GM15510 (cell line): ENCODE measurements around the gene FNBP1.

Source experiments
- POLR2A ChIP-seq: IDR thresholded peaks from 3 replicates; pipeline ENCODE4 v1.6.1; 2011; ENCODE audit warnings: borderline replicate concordance; ENCODE audit not compliant: insufficient read length; ENCODE audit errors: extremely low read depth

Gene FNBP1

GRCh38 chr9:129988607-129989361 is 54.2 kb downstream of the FNBP1 start:
- TF ChIP-seq POLR2A: peak; percentile 53

DNA sequence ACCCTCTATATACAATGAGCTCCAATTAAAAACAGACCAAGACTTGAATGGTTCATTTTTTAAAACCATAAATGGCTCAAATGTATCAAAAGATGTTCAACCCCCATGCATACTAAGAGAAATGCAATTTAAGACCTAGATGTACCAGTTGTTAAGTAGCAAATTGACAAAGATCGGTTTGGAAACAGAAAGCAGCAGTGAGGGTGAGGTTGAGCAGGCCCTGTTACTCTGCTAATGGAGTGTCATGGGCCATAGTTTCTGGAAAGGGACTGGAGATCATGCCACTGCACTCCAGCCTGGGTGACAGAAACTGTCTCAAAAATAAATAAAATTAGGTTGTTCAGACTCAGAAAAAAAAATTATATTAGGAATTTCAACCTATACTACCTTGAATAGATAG is 55.0 kb downstream of the FNBP1 start:
- TF ChIP-seq POLR2A: no peak

DNA sequence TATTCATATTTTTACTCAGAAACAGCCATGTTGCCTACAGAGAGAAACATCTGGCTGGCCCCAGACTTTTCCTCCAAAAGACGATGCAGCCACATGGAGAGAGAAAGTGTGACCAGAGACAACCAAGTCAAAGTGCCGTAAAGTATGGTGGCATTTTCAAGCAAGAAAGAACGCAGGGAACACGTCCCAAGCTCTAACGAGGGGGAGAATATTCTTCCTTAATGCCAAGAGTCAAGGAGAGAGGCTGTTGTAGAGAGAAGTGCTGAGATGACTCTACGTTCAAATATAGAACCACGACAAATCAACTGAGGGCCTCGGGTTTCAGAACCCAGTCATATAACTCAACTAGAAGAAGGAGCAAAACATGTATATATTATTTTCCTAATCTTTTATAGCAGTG is 55.9 kb downstream of the FNBP1 start:
- TF ChIP-seq POLR2A: no peak

- no peak for TF ChIP-seq POLR2A
These were observed 59.1 kb downstream of the FNBP1 start for GRCh38 chr9:129983891-129984290.

- TF ChIP-seq POLR2A: no peak
These were observed 61.6 kb downstream of the FNBP1 start for GRCh38 chr9:129981180-129981907.

DNA sequence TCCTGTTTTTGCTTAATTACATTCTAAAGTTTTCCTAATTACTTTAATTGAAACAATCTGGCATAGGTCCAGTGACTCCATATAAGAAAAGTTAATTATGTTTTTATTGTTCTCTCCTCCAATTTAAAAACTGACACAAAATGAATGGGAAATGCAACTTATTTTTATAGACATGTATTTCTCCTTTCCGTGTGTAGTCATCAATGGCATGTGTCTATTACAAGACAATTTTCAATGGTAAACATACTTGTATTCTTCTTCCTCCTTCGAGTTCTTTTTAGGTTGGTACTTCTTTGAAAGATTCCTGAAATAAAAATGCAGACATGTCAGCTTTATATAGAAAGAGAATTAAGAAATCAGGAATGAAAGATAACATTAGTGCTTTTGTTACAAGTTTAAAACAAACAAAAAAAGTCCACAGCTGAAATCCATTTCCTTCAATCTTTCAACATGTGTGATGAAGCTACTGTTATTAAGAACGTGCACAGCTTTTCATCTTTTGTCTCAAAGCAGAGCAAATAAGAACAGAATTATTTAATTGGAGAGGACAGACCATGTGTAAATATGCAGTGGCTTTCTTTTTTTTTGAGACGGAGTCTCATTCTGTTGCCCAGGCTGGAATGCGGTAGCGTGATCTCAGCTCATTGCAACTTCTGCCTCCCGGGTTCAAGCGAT is 63.8 kb downstream of the FNBP1 start:
- TF ChIP-seq POLR2A: no peak

GRCh38 chr9:129972816-129973215 is 70.2 kb downstream of the FNBP1 start:
- TF ChIP-seq POLR2A: no peak

DNA sequence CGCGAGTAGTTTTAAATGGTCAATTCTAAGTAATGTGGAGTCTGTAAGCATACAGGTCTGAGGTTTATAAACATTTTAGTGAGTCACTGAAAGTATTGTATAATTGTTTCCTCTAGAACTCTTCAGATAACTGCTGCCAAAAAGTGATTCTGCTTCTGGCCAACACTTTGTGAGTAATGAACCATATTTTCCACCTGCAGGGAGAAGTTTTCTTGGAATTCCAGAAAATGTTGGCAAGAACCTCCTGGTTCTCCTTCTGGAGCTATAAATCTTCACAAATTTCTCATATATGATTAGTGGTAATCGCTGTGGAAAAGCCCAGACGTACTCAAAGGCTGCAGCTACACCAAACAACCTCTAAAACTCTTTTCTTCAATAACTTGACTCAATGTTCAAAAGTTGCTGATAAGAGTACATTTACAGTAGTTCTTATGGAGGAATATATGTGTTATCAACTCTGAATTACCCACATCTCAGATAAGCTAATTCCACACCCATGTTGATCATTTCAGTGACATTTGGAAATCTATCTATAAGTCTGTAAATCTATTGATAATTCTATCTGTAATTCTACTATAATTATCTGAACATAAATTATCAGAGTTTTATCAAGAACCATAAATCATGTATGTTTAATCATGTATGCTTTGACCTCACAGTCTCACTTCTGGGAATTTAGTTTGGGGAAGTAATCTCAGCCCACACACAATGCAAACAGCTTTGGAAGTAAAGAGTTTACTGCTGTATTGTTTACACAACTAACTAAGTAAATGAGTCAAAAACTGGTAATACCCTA is 74.1 kb downstream of the FNBP1 start:
- no peak for TF ChIP-seq POLR2A

DNA sequence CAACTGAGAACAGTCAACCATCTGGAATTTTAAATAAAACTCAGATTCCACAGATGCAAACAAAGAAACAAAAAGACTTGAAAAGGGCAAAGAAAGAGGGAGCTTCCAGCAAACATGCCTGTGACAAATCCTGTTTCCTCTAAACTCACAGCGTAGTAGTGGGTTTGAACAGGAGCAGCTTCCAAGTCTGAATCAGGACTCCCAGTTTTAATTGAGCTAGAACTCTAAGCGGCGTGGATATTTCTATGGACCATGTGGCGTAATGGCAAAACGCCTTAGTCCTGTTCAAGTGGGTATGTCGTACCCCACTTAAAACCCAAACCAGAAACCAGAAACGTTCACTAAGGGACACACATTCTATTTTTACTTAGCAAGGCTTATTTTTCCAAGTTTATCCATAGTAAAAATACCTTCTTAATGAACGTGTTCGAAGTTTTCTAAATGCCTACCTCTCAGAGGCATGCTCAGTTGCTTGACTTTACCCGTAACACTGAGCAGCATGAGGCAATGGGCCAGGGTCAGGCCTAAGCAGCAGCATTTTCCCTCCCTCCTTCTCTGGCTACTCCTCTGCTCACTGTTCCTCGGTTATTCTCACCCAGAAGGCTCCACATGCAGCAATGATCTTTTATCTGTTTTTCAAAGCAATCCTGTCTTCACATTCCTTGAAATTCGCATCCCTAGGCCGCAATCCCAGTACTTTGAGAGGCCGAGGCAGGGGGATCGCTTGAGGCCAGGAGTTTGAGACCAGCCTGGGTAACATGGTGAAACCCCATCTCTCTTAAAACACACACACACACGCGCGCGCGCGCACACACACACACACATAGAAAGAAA is 77.9 kb downstream of the FNBP1 start:
- no peak for TF ChIP-seq POLR2A

DNA sequence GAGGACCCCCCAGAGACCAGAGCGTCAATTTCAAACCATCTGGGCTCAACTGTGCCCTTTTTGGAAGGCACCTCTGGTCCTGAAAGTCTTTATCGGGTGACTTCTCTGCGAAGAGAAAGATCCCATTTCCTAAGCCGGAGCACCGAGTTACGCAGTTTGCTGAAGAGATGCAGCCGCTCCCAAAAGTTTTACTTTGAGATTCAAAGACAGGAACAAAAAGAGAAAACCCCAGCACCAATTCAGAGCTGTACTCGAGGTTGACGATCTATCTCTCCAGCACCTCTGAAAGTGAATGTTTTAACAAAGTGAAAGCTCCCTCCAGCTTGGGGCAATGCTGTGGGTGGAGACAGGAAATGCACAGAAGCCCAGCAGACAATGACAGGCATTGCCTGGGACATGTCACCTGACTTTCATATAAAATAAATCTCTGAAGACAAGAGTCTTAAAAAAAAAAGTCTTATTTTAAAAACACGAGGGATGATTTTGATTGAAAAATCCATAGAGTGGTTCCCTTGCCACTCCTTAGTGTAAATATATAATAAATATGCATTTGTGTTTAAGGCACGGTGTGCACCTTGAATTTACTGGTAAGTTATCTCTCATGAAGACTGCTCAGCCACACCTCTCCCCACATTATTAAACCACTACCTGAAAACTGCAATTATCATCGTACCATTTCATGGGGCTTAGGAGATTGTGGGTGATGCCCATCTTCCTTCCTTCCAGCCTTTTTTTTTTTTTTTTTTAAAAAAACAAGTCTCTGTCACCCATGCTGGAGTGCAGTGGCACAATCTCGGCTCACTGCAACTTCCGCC is 79.9 kb downstream of the FNBP1 start:
- peak; percentile 20 for TF ChIP-seq POLR2A

- TF ChIP-seq POLR2A: no peak
These were observed 80.5 kb downstream of the FNBP1 start for GRCh38 chr9:129962451-129962864.

- TF ChIP-seq POLR2A: no peak
These were observed 84.2 kb downstream of the FNBP1 start for GRCh38 chr9:129958796-129959195.
